Neural cell (in vitro differentiated cells): ENCODE measurements around the gene ZNF532. TPM values are rescaled to one million over a fixed set of nuclear protein-coding genes. Genes with fewer than 3 reads are reported as not detected.

Experiments
- H2AFZ ChIP-seq: fragments of 200-600, 300-800 bp; sonication (generic), shearing (Covaris generic); 2 replicates; pipeline ENCODE4 v1.6.0; 2014; ENCODE audit warnings: low read depth, mild to moderate bottlenecking, antibody characterized with exemption, low read length, moderate library complexity
- H3F3A ChIP-seq: fragments of 200-600 bp; shearing (Covaris generic); 2 replicates; pipeline ENCODE4 v1.6.1; 2016; ENCODE audit warnings: mild to moderate bottlenecking, moderate library complexity, mixed read lengths, antibody characterized with exemption, low read length; ENCODE audit not compliant: insufficient read depth, poor library complexity, severe bottlenecking
- H3K27ac ChIP-seq: fragments of 200-600, 300-800 bp; sonication (generic), shearing (Covaris generic); 2 replicates; pipeline ENCODE4 v1.5.1; 2014; ENCODE audit warnings: mild to moderate bottlenecking, low read length, moderate library complexity
- H3K27me3 ChIP-seq: fragments of 300-800, 200-600 bp; sonication (generic), shearing (Covaris generic); 2 replicates; pipeline ENCODE4 v1.6.0; 2014; ENCODE audit warnings: mild to moderate bottlenecking, low read depth, low read length, moderate library complexity; ENCODE audit not compliant: insufficient read depth
- H3K36me3 ChIP-seq: fragments of 300-800, 200-600 bp; sonication (generic), shearing (Covaris generic); 2 replicates; pipeline ENCODE4 v1.5.1; 2014; ENCODE audit warnings: mild to moderate bottlenecking, antibody characterized with exemption, low read length, moderate library complexity; ENCODE audit not compliant: insufficient read depth
- H3K4me2 ChIP-seq: fragments of 300-800, 200-600 bp; sonication (generic), shearing (Covaris generic); 2 replicates; pipeline ENCODE4 v1.6.0; 2014; ENCODE audit warnings: mild to moderate bottlenecking, low read length
- H3K4me3 ChIP-seq: fragments of 300-800, 200-600 bp; sonication (generic), shearing (Covaris generic); 2 replicates; pipeline ENCODE4 v1.5.1; 2014; ENCODE audit warnings: mild to moderate bottlenecking, low read length, moderate library complexity
- H3K79me2 ChIP-seq: fragments of 200-600 bp; shearing (Covaris generic); replicated peaks from 2 replicates; pipeline ENCODE4 v1.6.0; 2014; ENCODE audit warnings: mild to moderate bottlenecking, low read length, moderate library complexity; ENCODE audit not compliant: insufficient read depth
- H3K9ac ChIP-seq: fragments of 300-800, 200-600 bp; sonication (generic), shearing (Covaris generic); 2 replicates; pipeline ENCODE4 v1.6.1; 2016; ENCODE audit warnings: mild to moderate bottlenecking, low read length, mixed read lengths
- H3K9me2 ChIP-seq: fragments of 200-600 bp; shearing (Covaris generic); 2 replicates; pipeline ENCODE4 v1.6.1; 2016; ENCODE audit warnings: mild to moderate bottlenecking, low read length, mixed read lengths; ENCODE audit not compliant: insufficient read depth
- H3K9me3 ChIP-seq: fragments of 200-600, 300-800 bp; sonication (generic), shearing (Covaris generic); 2 replicates; pipeline ENCODE4 v1.6.1; 2016; ENCODE audit warnings: mild to moderate bottlenecking, mixed run types, low read length, moderate library complexity, mixed read lengths
- H4K20me1 ChIP-seq: fragments of 200-600 bp; shearing (Covaris generic); 2 replicates; pipeline ENCODE4 v1.6.1; 2016; ENCODE audit warnings: mild to moderate bottlenecking, mixed run types; ENCODE audit not compliant: insufficient read depth
- EZH2 ChIP-seq: fragments of 200-600, 300-800 bp; shearing (Covaris generic), sonication (generic); IDR thresholded peaks from 2 replicates; pipeline ENCODE4 v1.6.1; 2014; ENCODE audit warnings: antibody characterized with exemption, low read length, borderline replicate concordance, mild to moderate bottlenecking; ENCODE audit not compliant: insufficient read depth, poor library complexity, severe bottlenecking
- POLR2AphosphoS5 ChIP-seq: IDR thresholded peaks from 2 replicates; pipeline ENCODE4 v1.6.1; 2012
- REST ChIP-seq: IDR thresholded peaks from 2 replicates; pipeline ENCODE4 v1.6.1; 2012; ENCODE audit warnings: borderline replicate concordance
- SMC3 ChIP-seq: fragments of 450-650 bp; conservative IDR thresholded peaks from 2 replicates; pipeline ENCODE4 v1.6.1; 2014; ENCODE audit warnings: antibody characterized with exemption, mild to moderate bottlenecking, moderate library complexity; ENCODE audit not compliant: poor library complexity
- TAF1 ChIP-seq: IDR thresholded peaks from 2 replicates; pipeline ENCODE4 v1.6.1; 2012; ENCODE audit warnings: low read depth
- polyA plus RNA-seq: library from polyadenylated mRNA; depleted of rRNA; stranded (reverse); fragments of >200 nt; gene quantifications from 2 replicates; pipeline ENCODE4 v1.2.3, GENCODE V29; 2014
- small RNA-seq, 3 experiments: library from RNA; depleted of rRNA; stranded (forward); fragments of <200 nt; gene quantifications; one replicate each; pipeline ENCODE3, GENCODE V24; 2012

The ZNF532 gene
- polyA plus RNA-seq, 1 donor from 2014 or later: 119 TPM

- no peak overlapping the region for H3K4me2 ChIP-seq
- no peaks in the 10 kb centered on the region for H3K79me2 ChIP-seq
- no peak overlapping the region for H3K4me3 ChIP-seq
- H3K9me2 ChIP-seq: no peaks in the 10 kb centered on the region
- no peaks in the 10 kb centered on the region for H4K20me1 ChIP-seq
- H3K27me3 ChIP-seq: no peaks in the 10 kb centered on the region
- H3K36me3 ChIP-seq: no peaks in the 10 kb centered on the region
- H3K9ac ChIP-seq: no peak overlapping the region
- H3K9me3 ChIP-seq: no peaks in the 10 kb centered on the region
- H2AFZ ChIP-seq: no peak overlapping the region
- no peaks in the 10 kb centered on the region for H3F3A ChIP-seq
- H3K27ac ChIP-seq: no peak overlapping the region
- TF ChIP-seq SMC3: no peak
Measured at GRCh38 chr18:59033974-59034373, 169.3 kb downstream of the ZNF532 start.

GRCh38 chr18:59035591-59035990, 170.9 kb downstream of the ZNF532 start:
- Histone ChIP-seq H3K27me3 (no peaks in the 10 kb centered on the region), H3K27ac (no peak overlapping the region), H4K20me1 (no peaks in the 10 kb centered on the region), H3K9ac (no peak overlapping the region), H3F3A (no peaks in the 10 kb centered on the region), H3K9me3 (no peaks in the 10 kb centered on the region), H3K79me2 (no peaks in the 10 kb centered on the region), H3K9me2 (no peaks in the 10 kb centered on the region), H3K4me3 (no peak overlapping the region), H3K36me3 (no peaks in the 10 kb centered on the region), H3K4me2 (no peak overlapping the region), H2AFZ (no peak overlapping the region)
- TF ChIP-seq EZH2 (no peak), REST (no peak), POLR2AphosphoS5 (no peak), TAF1 (no peak)

Small RNAs within 50 kb of the gene (small RNA-seq; reads per million reads assigned to genes)
- gene RF00096 (0 to 0.16 (median 0) reads per million in 3 experiments), gene RNU2-69P (0 to 6.3 (median 0.81) reads per million in 3 experiments)

Other genes with a start within 250 kb of the ZNF532 start
- not detected in 2 replicates for gene ALPK2, start 235.8 kb upstream of the ZNF532 start, polyA plus RNA-seq
- gene MALT1, start 193.4 kb upstream of the ZNF532 start, polyA plus RNA-seq: 40.5 and 44.5 TPM in 2 replicates